HEK293T (cell line): ENCODE data around the gene KCNK1.
"Not testable (repeated sequence)": the region's sequence is repeated elsewhere in the genome, so short reads cannot be mapped to it uniquely, and the experiment has no call there.

Experiments used
- CTCF ChIA-PET: fragments of 350-600 bp; formaldehyde crosslinking; extraction: SDS; loops from one replicate; lab custom pipeline; 2021; ENCODE audit warnings: antibody characterized with exemption, inconsistent platforms; lab: Yijun Ruan, JAX
- POLR2A ChIA-PET: fragments of 350-600 bp; formaldehyde crosslinking; extraction: SDS; loops from one replicate; lab custom pipeline; 2020; ENCODE audit warnings: antibody characterized with exemption, inconsistent platforms; lab: Yijun Ruan, JAX
- DNase-seq: peaks from one replicate; pipeline ENCODE4 v3.0.0; 2012; ENCODE audit warnings: mixed read lengths; ENCODE audit errors: extremely low spot score
- ARNT ChIP-seq: fragments of 450-650 bp; IDR thresholded peaks from 2 replicates; pipeline ENCODE4 v1.6.1; 2017; ENCODE audit warnings: mild to moderate bottlenecking
- BHLHE40 ChIP-seq: fragments of 450-650 bp; IDR thresholded peaks from 2 replicates; pipeline ENCODE4 v1.6.1; 2016; ENCODE audit warnings: mild to moderate bottlenecking, moderate library complexity, borderline replicate concordance
- CTBP1 ChIP-seq: fragments of 450-650 bp; IDR thresholded peaks from 2 replicates; pipeline ENCODE4 v1.6.1; 2016; ENCODE audit warnings: borderline replicate concordance
- ELF4 ChIP-seq: fragments of 450-650 bp; IDR thresholded peaks from 2 replicates; pipeline ENCODE4 v1.6.1; 2017; ENCODE audit warnings: antibody characterized with exemption
- FOXA1 ChIP-seq: fragments of 450-650 bp; IDR thresholded peaks from 2 replicates; pipeline ENCODE4 v1.6.1; 2016; ENCODE audit warnings: mild to moderate bottlenecking
- FOXK2 ChIP-seq: fragments of 450-650 bp; IDR thresholded peaks from 2 replicates; pipeline ENCODE4 v1.6.1; 2016; ENCODE audit warnings: mild to moderate bottlenecking
- FOXM1 ChIP-seq: fragments of 450-650 bp; IDR thresholded peaks from 2 replicates; pipeline ENCODE4 v1.6.1; 2017; ENCODE audit warnings: mild to moderate bottlenecking, borderline replicate concordance
- HDGF ChIP-seq: fragments of 450-650 bp; IDR thresholded peaks from 2 replicates; pipeline ENCODE4 v1.6.1; 2017; ENCODE audit warnings: antibody characterized with exemption, borderline replicate concordance
- L3MBTL2 ChIP-seq: fragments of 450-650 bp; conservative IDR thresholded peaks from 2 replicates; pipeline ENCODE4 v1.6.1; 2016; ENCODE audit warnings: mild to moderate bottlenecking
- LEF1 ChIP-seq: fragments of 450-650 bp; IDR thresholded peaks from 2 replicates; pipeline ENCODE4 v1.6.1; 2017; ENCODE audit warnings: mild to moderate bottlenecking, borderline replicate concordance
- NFRKB ChIP-seq: fragments of 450-650 bp; IDR thresholded peaks from 2 replicates; pipeline ENCODE4 v1.6.1; 2016; ENCODE audit warnings: mild to moderate bottlenecking, moderate library complexity
- SP1 ChIP-seq: fragments of 450-650 bp; IDR thresholded peaks from 2 replicates; pipeline ENCODE4 v1.6.1; 2017
- SUZ12 ChIP-seq: fragments of 450-650 bp; IDR thresholded peaks from 2 replicates; pipeline ENCODE4 v1.6.1; 2016; ENCODE audit warnings: mild to moderate bottlenecking
- TARDBP ChIP-seq: fragments of 450-650 bp; IDR thresholded peaks from 2 replicates; pipeline ENCODE4 v1.6.1; 2016
- ZNF384 ChIP-seq: fragments of 450-650 bp; IDR thresholded peaks from 2 replicates; pipeline ENCODE4 v1.6.1; 2016
- TF ChIP-seq, protein P1 (sequence below): fragments of 450-650 bp; IDR thresholded peaks from 2 replicates; pipeline ENCODE4 v1.6.1; 2016

KCNK1 gene

DNA sequence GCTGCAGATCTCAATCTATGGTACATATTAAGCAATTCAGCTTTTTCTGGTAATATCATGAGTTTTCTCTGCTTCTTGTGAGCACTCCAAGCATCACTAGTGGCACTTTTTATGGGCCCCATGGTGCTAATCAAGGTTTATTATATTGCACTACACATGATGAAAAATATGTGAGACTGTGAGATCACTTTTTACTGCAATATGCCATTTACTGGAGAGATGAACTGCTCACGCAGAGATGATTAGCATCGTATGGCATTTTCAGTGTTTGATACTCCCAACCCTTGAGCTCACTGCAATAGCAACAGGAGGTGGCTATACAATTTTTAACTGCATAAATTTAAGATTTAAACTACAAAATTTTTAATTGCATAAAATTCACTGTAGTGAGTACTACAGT, 8.7 kb upstream of the KCNK1 start:
- TF ChIP-seq ZNF384 (no peak), SUZ12 (no peak), ARNT (no peak), FOXM1 (no peak), LEF1 (no peak), CTBP1 (no peak)
- ChIA-PET POLR2A (no interaction called here), CTCF (interaction anchor here (0.9 kb wide), 1 partner anchor 519 kb away, joined by 5 read pairs; no protein-coding TSS in a partner anchor)
- no peak for DNase-seq

GRCh38 chr1:233606813-233607212, 7.1 kb upstream of the KCNK1 start:
- ChIA-PET CTCF (no interaction called here), POLR2A (no interaction called here)
- TF ChIP-seq SUZ12 (no peak), LEF1 (no peak), BHLHE40 (no peak), SP1 (no peak), NFRKB (no peak), ARNT (no peak), CTBP1 (no peak), FOXM1 (no peak), FOXA1 (no peak)
- no peak for DNase-seq

- TF ChIP-seq FOXM1: no peak
- TF ChIP-seq SP1: no peak
- no peak for TF ChIP-seq NFRKB
- no peak for TF ChIP-seq HDGF
- no peak for TF ChIP-seq L3MBTL2
- no peak for TF ChIP-seq FOXK2
- TF ChIP-seq BHLHE40: no peak
- TF ChIP-seq LEF1: no peak
- no peak for TF ChIP-seq ARNT
- no peak for TF ChIP-seq ELF4
- TF ChIP-seq SUZ12: no peak
- TF ChIP-seq, protein P1, sequence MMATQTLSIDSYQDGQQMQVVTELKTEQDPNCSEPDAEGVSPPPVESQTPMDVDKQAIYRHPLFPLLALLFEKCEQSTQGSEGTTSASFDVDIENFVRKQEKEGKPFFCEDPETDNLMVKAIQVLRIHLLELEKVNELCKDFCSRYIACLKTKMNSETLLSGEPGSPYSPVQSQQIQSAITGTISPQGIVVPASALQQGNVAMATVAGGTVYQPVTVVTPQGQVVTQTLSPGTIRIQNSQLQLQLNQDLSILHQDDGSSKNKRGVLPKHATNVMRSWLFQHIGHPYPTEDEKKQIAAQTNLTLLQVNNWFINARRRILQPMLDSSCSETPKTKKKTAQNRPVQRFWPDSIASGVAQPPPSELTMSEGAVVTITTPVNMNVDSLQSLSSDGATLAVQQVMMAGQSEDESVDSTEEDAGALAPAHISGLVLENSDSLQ: no peak
- TF ChIP-seq FOXA1: no peak
- TF ChIP-seq TARDBP: no peak
- no peak for TF ChIP-seq ZNF384
- no peak for TF ChIP-seq CTBP1
- ChIA-PET POLR2A (no interaction called here), CTCF (no interaction called here)
- no peak for DNase-seq
These were observed 6.4 kb upstream of the KCNK1 start for GRCh38 chr1:233607252-233608119.

DNA sequence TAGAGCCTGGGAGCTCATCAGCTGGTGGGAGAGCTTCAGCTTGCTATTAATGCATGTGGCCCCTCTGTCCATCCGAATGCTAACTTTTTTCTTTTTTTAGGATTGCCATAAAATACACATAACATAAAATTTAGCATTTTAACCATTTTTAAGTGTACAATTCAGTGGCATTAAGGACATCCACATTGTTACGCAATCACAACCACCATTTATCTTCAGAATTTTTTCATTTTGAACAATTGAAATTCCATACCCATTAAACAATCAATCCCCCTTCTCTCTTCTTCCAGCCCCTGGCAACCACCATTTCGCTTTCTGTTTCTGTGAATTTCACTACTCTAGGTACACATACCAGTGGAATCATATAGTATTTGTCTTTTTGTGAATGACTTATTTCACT, 4.9 kb upstream of the KCNK1 start:
- ChIA-PET CTCF (no interaction called here), POLR2A (no interaction called here)
- no peak for DNase-seq
- TF ChIP-seq ZNF384: no peak
- no peak for TF ChIP-seq SUZ12
- TF ChIP-seq LEF1: no peak
- no peak for TF ChIP-seq FOXA1
- no peak for TF ChIP-seq ELF4
- TF ChIP-seq ARNT: no peak
- no peak for TF ChIP-seq SP1
- TF ChIP-seq, protein P1: no peak
- TF ChIP-seq NFRKB: no peak
- no peak for TF ChIP-seq CTBP1
- TF ChIP-seq FOXK2: no peak
- no peak for TF ChIP-seq TARDBP
- no peak for TF ChIP-seq L3MBTL2
- no peak for TF ChIP-seq HDGF
- TF ChIP-seq BHLHE40: no peak
- TF ChIP-seq FOXM1: no peak

GRCh38 chr1:233609926-233610325, 4.0 kb upstream of the KCNK1 start:
- TF ChIP-seq TARDBP (no peak), SUZ12 (no peak), BHLHE40 (no peak), HDGF (no peak), CTBP1 (no peak), FOXM1 (no peak), SP1 (no peak), L3MBTL2 (no peak), NFRKB (no peak), LEF1 (no peak), ARNT (no peak), ELF4 (no peak), FOXK2 (no peak), ZNF384 (no peak), FOXA1 (no peak)
- TF ChIP-seq, protein P1: no peak
- ChIA-PET POLR2A (no interaction called here), CTCF (no interaction called here)
- DNase-seq: no peak

- no peak for TF ChIP-seq TARDBP
- TF ChIP-seq SUZ12: no peak
- TF ChIP-seq ZNF384: no peak
- TF ChIP-seq ELF4: no peak
- no peak for TF ChIP-seq FOXA1
- TF ChIP-seq SP1: no peak
- no peak for TF ChIP-seq ARNT
- TF ChIP-seq LEF1: no peak
- TF ChIP-seq CTBP1: no peak
- TF ChIP-seq NFRKB: no peak
- TF ChIP-seq BHLHE40: no peak
- no peak for TF ChIP-seq L3MBTL2
- no peak for TF ChIP-seq HDGF
- TF ChIP-seq FOXM1: no peak
- no peak for DNase-seq
- ChIA-PET POLR2A (no interaction called here), CTCF (no interaction called here)
These were observed 3.3 kb upstream of the KCNK1 start for GRCh38 chr1:233610628-233611027.

GRCh38 chr1:233611363-233611762, 2.5 kb upstream of the KCNK1 start:
- POLR2A ChIA-PET, DNase-seq: not testable (repeated sequence)
- CTCF ChIA-PET: interaction anchor here (0.6 kb wide), 1 partner anchor 308 kb away, joined by 3 read pairs; no protein-coding TSS in a partner anchor
